GM12872 (cell line): Measurements from ENCODE around the gene SLC27A4.

Source experiments
- CTCF ChIP-seq: IDR thresholded peaks from 3 replicates; pipeline ENCODE4 v1.5.1; 2011; ENCODE audit warnings: low read depth, mild to moderate bottlenecking, low read length, moderate library complexity; ENCODE audit not compliant: insufficient read depth

Gene SLC27A4

GRCh38 chr9:128298535-128299482 is 41.5 kb upstream of the SLC27A4 start:
- TF ChIP-seq CTCF = no peak

GRCh38 chr9:128304136-128304970 is 36.0 kb upstream of the SLC27A4 start:
- no peak for TF ChIP-seq CTCF

GRCh38 chr9:128304971-128305288 is 35.4 kb upstream of the SLC27A4 start:
- TF ChIP-seq CTCF = no peak

GRCh38 chr9:128309551-128309950 is 30.8 kb upstream of the SLC27A4 start:
- TF ChIP-seq CTCF = no peak

GRCh38 chr9:128310461-128310860 is 29.9 kb upstream of the SLC27A4 start:
- TF ChIP-seq CTCF = no peak

GRCh38 chr9:128314697-128315096 is 25.6 kb upstream of the SLC27A4 start:
- no peak for TF ChIP-seq CTCF

- no peak for TF ChIP-seq CTCF
These were observed 23.9 kb upstream of the SLC27A4 start for GRCh38 chr9:128316421-128316820.
